Activated naive CD4-positive, alpha-beta T cell treated with anti-CD3 and anti-CD28 coated beads, Interleukin-2, amount 50 U/mL, for 72 hours (primary cell): ENCODE measurements around the gene GRK5. TPM values are rescaled to one million over a fixed set of nuclear protein-coding genes. Genes with fewer than 3 reads are reported as not detected.
"Not testable (repeated sequence)": the region's sequence is repeated elsewhere in the genome, so short reads cannot be mapped to it uniquely, and the experiment has no call there.

ENCODE experiments used
- ATAC-seq, 2 donors: fragments of 150-1000 bp; cut with Tn5 transposase; 2 replicates each; pipeline ENCODE4 v1.10.0; 2021; ENCODE audit warnings: mild to moderate bottlenecking in 2 of 2, moderate library complexity in 2 of 2
- DNase-seq, 2 donors: peaks; one replicate each; pipeline ENCODE4 v3.0.0; 2021 to 2022; ENCODE audit warnings: low spot score in 2 of 2
- H3K27ac Mint-ChIP-seq, 2 donors: one replicate each; pipeline ENCODE4 v1.8.0; 2022; ENCODE audit warnings: mild to moderate bottlenecking in 2 of 2, mixed read lengths in 2 of 2
- H3K36me3 Mint-ChIP-seq, 2 donors: one replicate each; pipeline ENCODE4 v1.8.0; 2022; ENCODE audit warnings: mixed read lengths in 2 of 2
- H3K9me3 Mint-ChIP-seq, 2 donors: one replicate each; pipeline ENCODE4 v1.8.0; 2022; ENCODE audit warnings: mixed read lengths in 2 of 2
- total RNA-seq, 2 donors: library from RNA; stranded (reverse); gene quantifications; one replicate each; pipeline ENCODE4 v1.2.3, GENCODE V29; 2022

The GRK5 gene
- 10 to 100 TPM; 21.2 to 34.5 TPM for total RNA-seq

DNA sequence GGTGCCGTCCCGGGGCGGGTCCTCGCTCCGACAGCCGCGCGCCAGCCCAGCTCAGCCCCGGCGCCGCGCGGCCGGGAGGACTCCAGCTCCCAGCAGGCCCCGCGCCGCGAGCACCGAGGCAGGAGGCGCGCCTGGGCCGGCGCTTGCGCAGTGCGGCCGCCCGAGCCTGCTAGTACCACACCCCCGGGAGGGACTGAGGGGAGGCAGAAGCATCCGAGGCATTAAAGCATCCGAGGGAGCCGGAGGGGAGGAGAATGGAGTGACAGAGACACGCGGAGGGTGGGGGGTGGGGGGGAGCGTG is at the start of gene GRK5:
Gene GRK5 (plus strand): TSS at position 206 of the 301 bp plus-strand sequence. CDS start 347 bp downstream, outside the sequence.
- ATAC-seq (peak; percentile 80 to 87), DNase-seq (peak; percentile 94 to 97)
- Mint-ChIP-seq H3K27ac (peak within 1 kb of the TSS; percentile 90 to 97), H3K36me3 (peaks cover 7 to 8% of the 10 kb centered on the region in 2 donors), H3K9me3 (no peaks in the 10 kb centered on the region)

DNA sequence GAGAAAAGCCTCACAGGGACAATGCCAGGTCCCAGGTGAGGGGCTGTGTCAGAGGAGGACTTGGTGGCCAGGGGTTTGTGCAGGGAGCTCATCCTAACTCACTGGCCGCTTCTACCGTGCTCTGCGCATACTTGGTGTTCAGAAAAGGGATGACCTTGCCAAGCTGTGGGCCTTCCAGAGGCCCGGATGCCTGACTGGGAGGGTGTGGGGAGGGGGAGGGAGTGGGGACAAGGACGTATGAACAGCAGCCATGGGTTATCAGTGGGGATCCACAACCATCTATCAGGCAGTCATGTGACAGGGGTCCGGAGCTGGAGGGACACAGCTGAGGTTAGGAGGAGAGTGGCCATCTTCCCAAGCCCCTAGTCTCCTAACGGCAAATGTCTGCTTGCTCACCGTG is 48.0 kb upstream of the GRK5 start:
- Mint-ChIP-seq H3K36me3 (peaks cover 19 to 20% of the 10 kb centered on the region in 2 donors), H3K9me3 (no peaks in the 10 kb centered on the region), H3K27ac (no peak overlapping the region)

DNA sequence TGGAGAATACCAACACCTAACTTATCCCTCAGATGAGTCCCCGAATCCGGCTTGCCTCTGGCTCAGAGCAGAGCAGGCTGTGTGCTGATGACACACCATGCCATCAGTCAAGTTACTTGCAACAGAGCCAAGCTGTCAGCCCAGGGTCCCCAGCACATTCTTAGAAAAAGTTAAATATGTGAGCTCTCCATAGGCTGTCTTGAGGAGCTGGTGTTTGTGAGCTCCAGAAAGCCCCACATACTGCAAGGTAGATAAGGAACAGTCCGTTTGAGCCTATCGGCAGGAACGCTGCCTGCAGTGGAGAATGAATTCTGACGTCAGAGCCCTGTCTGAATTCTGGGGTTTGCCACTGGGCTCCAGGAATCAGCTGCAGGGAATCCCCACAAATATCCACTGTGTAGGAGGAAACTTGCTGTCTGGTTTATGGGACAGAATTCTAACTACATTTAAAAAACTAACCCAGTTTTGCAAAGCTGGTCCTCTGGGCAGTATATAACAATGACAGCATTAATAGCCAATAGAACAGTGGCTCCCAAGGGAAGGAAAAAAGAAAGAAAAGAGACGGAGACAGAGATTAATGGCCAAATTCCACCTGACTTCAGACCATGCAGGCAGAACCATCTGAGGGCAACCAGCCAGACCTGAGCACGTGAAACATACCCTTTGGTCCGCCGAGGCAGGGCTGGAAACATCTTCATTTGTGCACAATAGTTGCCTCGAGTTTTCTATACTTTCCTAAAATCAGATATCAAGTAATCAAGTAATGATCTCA is 45.5 kb upstream of the GRK5 start:
- no peak for ATAC-seq
- H3K9me3 Mint-ChIP-seq: no peaks in the 10 kb centered on the region
- H3K27ac Mint-ChIP-seq: no peak overlapping the region
- no peak for DNase-seq
- H3K36me3 Mint-ChIP-seq: peaks cover 8 to 14% of the 10 kb centered on the region in 2 donors

More for the DNA sequence above, 48.0 kb upstream of the GRK5 start:
- DNase-seq (peak in 1 of 2 donors; percentile 48), ATAC-seq (no peak)

DNA sequence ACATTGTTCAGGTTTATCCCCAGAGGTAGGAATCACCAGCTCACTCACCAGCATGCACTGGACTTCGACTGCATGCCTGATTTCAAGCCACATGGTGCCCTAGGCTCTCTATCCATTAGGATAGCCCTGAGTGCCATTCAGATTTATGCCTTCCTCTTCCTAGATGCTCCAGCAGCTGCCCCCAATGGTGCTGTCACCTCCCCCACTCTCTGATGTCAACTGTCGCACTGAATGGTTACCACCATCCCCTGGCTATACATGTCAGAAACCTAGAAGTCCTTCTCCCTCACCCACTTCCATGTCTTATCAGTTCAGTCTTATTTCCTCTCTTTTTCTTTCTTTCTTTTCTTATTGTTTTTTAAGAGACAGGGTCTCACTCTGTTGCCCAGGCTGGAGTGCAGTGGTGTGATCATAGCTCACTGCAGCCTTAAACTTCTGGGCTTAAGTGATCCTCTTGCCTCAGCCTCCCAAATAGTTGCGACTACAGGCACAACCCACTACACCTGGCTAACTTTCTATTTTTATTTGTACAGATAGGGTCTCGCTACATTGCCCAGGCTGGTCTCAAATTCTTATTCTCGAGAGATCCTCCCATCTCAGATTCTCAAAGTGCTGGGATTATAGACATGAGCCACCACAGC is 44.8 kb upstream of the GRK5 start:
- ATAC-seq: no peak
- DNase-seq: no peak
- peak overlapping the region in 1 of 2 donors; percentile 75 for H3K27ac Mint-ChIP-seq
- H3K9me3 Mint-ChIP-seq: no peaks in the 10 kb centered on the region
- peaks cover 7 to 13% of the 10 kb centered on the region in 2 donors for H3K36me3 Mint-ChIP-seq

DNA sequence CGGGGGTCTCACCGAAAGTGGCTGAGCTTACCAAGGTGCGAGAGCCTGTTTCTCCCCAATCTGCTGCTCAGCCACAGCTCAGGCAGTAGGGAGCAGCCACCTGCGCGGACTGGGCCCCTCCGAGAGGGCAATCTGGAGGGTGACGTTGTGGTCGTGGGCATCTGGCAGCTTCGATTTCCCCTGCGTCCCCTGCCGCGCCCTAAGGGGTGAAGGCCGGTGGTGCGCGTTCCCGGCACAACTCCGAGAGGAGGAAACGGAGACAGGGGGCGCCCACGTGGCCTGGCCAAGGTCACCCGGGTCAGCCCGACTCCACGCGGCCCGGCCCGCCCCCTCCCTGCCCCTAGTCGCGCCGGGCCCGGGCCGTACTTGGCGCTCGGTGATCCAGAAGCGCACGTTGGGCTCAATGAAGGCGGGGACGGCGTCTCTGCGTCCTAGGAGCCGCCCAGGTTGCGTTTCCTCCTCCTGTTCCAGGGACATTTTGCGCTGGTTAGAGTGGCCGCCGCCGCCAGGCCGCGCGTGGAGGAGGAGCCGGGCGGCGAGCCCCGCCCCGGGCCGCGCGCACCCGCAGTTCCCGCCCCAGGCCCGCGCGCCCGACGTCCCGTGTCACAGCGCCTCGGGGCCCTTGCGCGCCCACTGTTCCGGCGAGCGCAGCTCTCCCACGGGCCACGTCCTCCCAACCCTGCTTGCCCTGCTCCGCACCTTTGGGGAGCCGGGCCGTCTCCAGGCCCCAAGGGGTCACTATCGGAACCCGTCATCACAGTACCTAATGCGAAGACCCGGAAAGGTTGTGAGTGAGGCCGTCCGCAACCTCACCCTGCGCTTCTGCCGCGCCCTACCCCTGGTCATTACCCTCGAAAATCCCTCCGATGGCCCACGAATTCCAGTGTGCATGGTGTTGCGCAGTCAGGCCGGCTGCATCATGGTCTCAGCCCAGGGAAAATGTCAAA is 41.9 kb upstream of the GRK5 start, which contains the start of gene SFXN4:
Gene SFXN4 (minus strand): TSS at position 544 of the 947 bp plus-strand sequence. CDS start 67 bp downstream, at position 477.
- DNase-seq (peak; percentile 84 to 86), ATAC-seq (peak; percentile 92 to 95)
- Mint-ChIP-seq H3K27ac (peak within 1 kb of the TSS; percentile 90 to 92), H3K36me3 (peaks cover 6 to 12% of the 10 kb centered on the region in 2 donors), H3K9me3 (no peaks in the 10 kb centered on the region)

DNA sequence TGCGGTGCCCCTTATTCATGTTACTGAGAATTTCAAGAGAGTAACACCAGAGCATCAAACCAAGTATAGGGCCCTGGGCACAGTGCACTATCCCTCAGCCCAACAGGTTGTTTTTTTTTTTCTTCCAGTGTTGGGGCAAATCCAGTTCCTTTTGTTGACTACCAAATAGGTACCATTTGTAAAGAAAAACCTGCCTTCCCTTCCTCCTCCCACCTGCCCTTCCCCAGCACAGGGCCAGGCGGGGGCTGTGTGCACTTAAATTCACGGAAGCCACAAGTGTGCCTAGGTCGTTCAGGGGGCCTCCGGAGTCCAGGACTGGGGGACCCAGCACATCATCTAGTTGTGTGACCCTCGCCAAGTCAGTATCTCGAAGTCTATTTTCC is 41.3 kb upstream of the GRK5 start:
- ATAC-seq (peak in 1 of 2 donors; percentile 18), DNase-seq (no peak)
- H3K36me3 Mint-ChIP-seq: peaks cover 6 to 12% of the 10 kb centered on the region in 2 donors
- peak overlapping the region; percentile 90 to 91 for H3K27ac Mint-ChIP-seq
- no peaks in the 10 kb centered on the region for H3K9me3 Mint-ChIP-seq

DNA sequence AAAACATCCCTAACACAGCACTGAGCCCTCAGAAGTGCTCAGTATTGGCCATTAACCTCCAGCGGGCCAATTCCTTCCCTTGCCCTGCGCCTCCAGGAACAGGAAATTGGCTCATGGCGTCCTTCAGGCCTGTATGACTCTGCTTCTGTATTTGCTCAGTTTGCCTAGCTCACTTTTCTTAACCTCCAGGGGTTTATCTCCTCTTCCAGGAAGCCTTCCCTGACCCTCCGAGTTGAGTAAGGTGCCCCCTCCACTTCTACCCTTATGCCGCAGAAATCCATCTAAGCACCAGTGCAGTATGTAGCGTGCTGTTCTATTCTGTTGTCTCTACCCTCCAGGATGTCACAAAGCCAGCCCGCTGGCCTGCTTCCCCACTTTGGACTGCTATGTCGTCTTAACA is 40.8 kb upstream of the GRK5 start:
- H3K9me3 Mint-ChIP-seq: no peaks in the 10 kb centered on the region
- ATAC-seq: no peak
- H3K27ac Mint-ChIP-seq: peak overlapping the region; percentile 90 to 91
- H3K36me3 Mint-ChIP-seq: peaks cover 6 to 13% of the 10 kb centered on the region in 2 donors
- no peak for DNase-seq

DNA sequence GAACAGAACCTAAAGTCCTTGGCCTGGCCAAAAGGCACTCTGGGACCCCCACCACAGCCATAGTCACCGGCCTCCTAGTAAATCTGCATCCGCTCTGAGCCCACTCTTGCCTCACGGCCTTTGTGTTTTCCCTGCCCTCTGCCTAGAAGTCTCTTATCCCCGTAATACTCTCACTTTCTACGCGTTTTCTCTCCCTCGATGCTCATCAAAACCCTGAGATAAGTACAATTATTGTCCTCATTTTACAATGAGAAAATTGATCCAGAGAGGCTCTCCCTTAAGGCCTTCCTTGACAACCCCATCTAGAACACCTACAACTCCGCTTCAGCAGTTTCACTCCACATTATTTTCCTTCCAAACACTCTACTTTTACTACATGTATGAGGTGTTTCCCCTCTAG is 40.3 kb upstream of the GRK5 start:
- Mint-ChIP-seq H3K36me3 (peaks cover 6 to 18% of the 10 kb centered on the region in 2 donors), H3K27ac (peak overlapping the region; percentile 1 to 90), H3K9me3 (no peaks in the 10 kb centered on the region)
- no peak for DNase-seq
- no peak for ATAC-seq

DNA sequence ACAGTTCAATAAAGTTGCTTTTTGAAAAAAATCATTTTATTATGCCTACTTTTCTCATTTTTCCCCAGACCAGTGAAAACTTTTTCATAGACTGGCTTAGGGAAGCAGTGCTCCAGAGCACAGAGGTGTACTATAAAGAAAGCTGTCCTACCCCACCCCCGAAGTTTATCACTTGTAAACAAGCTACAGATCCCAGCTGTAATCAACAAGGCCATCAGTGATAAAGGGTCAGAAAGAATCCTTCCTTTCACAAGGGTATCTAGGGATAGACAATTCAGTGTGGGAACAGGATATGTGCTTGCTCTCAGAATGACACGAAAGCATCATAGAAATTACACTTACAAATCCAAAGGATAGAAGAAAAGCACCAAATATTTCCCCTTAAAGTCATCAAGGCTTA is 33.3 kb upstream of the GRK5 start:
- peaks cover 19 to 44% of the 10 kb centered on the region in 2 donors for H3K36me3 Mint-ChIP-seq
- DNase-seq: no peak
- no peak for ATAC-seq
- no peaks in the 10 kb centered on the region for H3K9me3 Mint-ChIP-seq
- no peak overlapping the region for H3K27ac Mint-ChIP-seq

DNA sequence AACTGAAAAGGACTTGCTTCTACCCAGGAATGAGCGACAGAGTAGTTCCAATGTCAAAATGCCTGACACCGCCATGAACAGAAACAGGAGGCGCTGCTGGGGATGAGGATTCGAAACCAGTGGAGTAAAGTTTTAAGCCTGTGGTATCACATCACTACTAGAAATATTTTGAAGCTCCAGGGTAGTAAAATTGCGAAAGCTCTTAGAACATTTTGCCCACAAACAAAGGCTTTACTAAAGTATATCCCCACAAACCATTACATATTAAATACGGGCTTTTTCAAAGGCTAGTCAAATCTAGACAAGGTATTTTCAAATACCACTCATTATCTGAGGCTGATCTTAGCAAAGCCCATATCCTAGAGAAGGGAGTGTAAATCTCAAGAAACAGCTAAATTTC is 31.2 kb upstream of the GRK5 start:
- no peaks in the 10 kb centered on the region for H3K9me3 Mint-ChIP-seq
- peak in 1 of 2 donors; percentile 69 for ATAC-seq
- H3K36me3 Mint-ChIP-seq: peaks cover 19 to 35% of the 10 kb centered on the region in 2 donors
- H3K27ac Mint-ChIP-seq: peak overlapping the region; percentile 95 to 99
- peak in 1 of 2 donors; percentile 30 for DNase-seq

DNA sequence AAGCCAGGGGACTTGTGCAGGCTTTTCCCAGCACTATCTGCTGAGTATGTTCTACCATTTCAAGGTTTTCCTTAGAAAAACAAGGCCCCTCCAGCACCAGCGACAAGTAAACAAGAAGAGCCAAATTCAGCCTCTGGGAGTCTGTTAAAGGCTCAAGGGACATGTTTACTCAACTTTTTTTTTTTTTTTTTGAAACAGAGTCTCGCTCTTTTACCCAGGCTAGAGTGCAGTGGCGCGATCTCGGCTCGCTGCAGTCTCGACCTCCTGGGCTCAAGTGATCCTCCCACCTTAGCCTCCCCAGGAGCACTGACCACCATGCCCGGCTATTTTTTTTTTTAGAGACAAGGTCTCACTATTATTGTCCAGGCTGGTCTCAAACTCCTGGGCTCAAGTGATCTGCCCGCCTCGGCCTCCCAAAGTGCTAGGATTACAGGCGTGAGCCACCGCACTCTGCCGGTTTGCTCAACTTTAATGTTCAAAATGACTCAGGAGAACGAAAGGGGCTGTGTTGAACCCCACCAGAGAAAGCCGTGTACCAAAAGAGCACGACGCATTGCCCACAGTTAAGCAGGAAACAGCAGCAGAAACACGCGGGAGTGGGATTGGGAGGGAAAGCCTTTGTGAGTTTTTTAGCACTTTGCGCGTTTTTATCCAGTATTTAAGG is 29.5 kb upstream of the GRK5 start:
- Mint-ChIP-seq H3K36me3 (peaks cover 19 to 24% of the 10 kb centered on the region in 2 donors), H3K9me3 (no peaks in the 10 kb centered on the region), H3K27ac (peak overlapping the region; percentile 99)
- ATAC-seq: peak; percentile 42 to 65
- DNase-seq: peak; percentile 50 to 69

DNA sequence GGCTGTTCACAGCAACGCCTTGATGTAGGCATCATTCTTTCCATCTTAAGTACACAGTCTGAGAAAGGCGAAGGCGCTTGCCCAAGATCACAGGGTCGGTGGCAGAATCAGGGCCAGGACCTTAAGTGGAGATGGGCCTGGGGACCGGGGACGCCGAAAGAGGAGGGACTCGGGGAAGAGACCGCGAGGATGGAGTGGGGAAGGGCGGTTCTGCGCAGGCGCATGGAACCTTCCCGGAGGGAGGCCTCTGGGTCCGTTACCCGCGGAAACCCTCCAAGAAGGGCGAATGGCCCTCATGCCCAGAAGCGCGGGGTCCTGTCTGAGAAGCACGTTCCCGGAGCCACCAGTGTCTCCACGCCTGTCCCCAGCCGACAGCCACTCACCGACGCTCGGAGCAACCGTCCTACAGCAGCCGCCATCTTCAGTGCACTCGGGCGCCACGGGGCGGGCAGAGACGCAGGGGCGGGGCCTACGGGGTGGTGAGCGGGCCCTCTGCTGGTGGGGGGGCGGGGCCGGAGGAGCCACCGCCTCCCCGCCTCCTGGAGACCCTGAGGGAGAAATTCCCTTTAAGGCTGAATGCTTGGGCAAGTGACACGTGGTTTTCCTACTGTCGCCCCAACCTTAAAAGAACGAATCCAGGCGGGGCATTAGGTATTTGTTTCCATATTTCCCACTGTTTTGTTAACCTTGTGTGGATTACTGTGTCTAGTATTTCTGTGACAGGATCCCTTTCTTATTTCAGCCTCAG is 28.8 kb upstream of the GRK5 start, which contains the start of gene PRDX3:
Gene PRDX3 (minus strand): TSS at position 441 of the 748 bp plus-strand sequence. CDS start 22 bp downstream, at position 419.
- Mint-ChIP-seq H3K36me3 (peaks cover 19 to 24% of the 10 kb centered on the region in 2 donors), H3K9me3 (no peaks in the 10 kb centered on the region), H3K27ac (peak within 1 kb of the TSS; percentile 99)
- ATAC-seq (peak; percentile 87 to 91), DNase-seq (peak; percentile 91 to 95)

DNA sequence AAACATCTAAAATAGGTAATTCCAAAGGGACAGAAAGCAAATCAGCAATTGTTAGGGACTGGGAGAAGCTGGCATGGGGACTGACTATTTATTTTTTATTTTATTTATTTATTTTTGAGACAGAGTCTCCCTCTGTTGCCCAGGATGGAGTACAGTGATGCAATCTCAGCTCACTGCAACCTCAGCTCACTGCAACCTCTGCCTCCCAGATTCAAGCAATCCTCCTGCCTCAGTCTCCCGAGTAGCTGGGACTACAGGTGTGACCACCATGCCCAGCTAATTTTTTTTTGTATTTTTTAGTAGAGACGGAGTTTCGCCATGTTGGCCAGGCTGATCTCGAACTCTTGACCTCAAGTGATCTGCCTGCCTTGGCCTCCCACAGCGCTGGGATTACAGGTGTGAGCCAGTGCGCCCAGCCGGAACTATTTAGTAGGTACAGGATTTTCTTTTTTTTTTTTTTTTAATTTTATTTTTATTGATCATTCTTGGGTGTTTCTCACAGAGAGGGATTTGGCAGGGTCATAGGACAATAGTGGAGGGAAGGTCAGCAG is 26.4 kb upstream of the GRK5 start:
- H3K36me3 Mint-ChIP-seq: peaks cover 11 to 16% of the 10 kb centered on the region in 2 donors
- not testable (repeated sequence) for H3K9me3 Mint-ChIP-seq, H3K27ac Mint-ChIP-seq, DNase-seq, ATAC-seq

DNA sequence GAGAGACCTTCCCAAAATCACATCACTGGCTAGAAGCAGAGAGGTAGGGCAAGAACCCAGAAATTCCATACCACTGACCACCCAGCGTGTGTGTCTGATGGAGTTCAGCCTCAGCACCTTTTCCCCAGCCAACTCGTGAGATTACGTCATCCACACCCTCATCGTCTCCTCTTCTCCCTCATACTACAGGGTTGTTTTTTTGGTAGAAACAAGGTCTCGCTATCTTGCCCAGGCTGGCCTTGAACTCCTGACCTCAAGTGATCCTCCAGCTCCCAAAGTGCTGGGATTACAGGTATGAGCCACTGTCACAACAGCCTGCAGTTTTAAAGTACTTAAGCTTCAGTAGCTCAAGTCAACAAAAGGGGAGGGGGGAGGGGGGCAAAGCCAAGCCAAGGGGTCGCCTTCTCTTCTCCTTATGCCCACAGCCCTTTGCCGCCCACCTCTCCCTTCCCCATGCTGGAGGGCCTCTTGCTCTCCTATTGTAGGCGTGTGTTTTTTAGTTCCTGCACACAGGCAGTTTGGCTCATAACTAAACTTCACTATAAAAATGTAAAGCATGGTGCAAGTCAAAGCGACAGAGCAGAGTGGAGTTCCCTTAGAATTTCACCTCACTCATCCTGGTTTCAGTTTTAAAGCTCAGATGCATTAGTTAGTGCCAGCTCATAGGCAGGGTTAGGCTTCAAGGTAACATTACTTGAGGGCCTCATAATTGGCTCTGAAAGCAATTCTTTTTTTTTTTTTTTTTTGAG is 23.5 kb upstream of the GRK5 start:
- DNase-seq (no peak), ATAC-seq (peak; percentile 51 to 89)
- H3K36me3 Mint-ChIP-seq: no peaks in the 10 kb centered on the region
- H3K9me3 Mint-ChIP-seq: no peaks in the 10 kb centered on the region
- H3K27ac Mint-ChIP-seq: peak overlapping the region in 1 of 2 donors; percentile 57
